Hepatocyte (in vitro differentiated cells): ENCODE data around the gene LSM10. TPM values are rescaled to one million over a fixed set of nuclear protein-coding genes. Genes with fewer than 3 reads are reported as not detected.
A peak's percentile ranks its signal among the peaks of the same experiment; 100 is the strongest.

Source experiments
- DNase-seq: peaks from one replicate; pipeline ENCODE4 v3.0.0-alpha.2; 2016; ENCODE audit warnings: low spot score
- H2AFZ ChIP-seq: fragments of 200-600 bp; sonication (generic); 2 replicates; pipeline ENCODE4 v1.6.0; 2016; ENCODE audit warnings: antibody characterized with exemption, mild to moderate bottlenecking
- H3K27ac ChIP-seq: fragments of 200-600 bp; sonication (generic); 2 replicates; pipeline ENCODE4 v1.5.1; 2016; ENCODE audit warnings: mild to moderate bottlenecking
- H3K27me3 ChIP-seq: fragments of 200-600 bp; sonication (generic); 2 replicates; pipeline ENCODE4 v1.6.1; 2016
- H3K36me3 ChIP-seq: fragments of 200-600 bp; sonication (generic); replicated peaks from 2 replicates; pipeline ENCODE4 v1.5.1; 2016; ENCODE audit warnings: low read depth; ENCODE audit not compliant: insufficient read depth
- H3K4me1 ChIP-seq: fragments of 200-600 bp; sonication (generic); 2 replicates; pipeline ENCODE4 v1.5.1; 2016; ENCODE audit warnings: mild to moderate bottlenecking, moderate library complexity; ENCODE audit not compliant: insufficient read depth
- H3K4me2 ChIP-seq: fragments of 200-600 bp; sonication (generic); 2 replicates; pipeline ENCODE4 v1.6.0; 2016
- H3K4me3 ChIP-seq: fragments of 200-600 bp; sonication (generic); 2 replicates; pipeline ENCODE4 v1.5.1; 2016; ENCODE audit warnings: mild to moderate bottlenecking
- H3K79me2 ChIP-seq: fragments of 200-600 bp; sonication (generic); 2 replicates; pipeline ENCODE4 v1.6.0; 2017; ENCODE audit warnings: mild to moderate bottlenecking
- H3K9me2 ChIP-seq: fragments of 200-600 bp; sonication (generic); replicated peaks from 2 replicates; pipeline ENCODE4 v1.6.0; 2017; ENCODE audit warnings: mild to moderate bottlenecking; ENCODE audit not compliant: insufficient read depth
- H3K9me3 ChIP-seq: fragments of 200-600 bp; sonication (generic); 2 replicates; pipeline ENCODE4 v1.5.1; 2016; ENCODE audit warnings: low read depth, mild to moderate bottlenecking
- H4K20me1 ChIP-seq: fragments of 200-600 bp; sonication (generic); 2 replicates; pipeline ENCODE4 v1.6.0; 2016; ENCODE audit warnings: mild to moderate bottlenecking; ENCODE audit not compliant: insufficient read depth, poor library complexity, severe bottlenecking
- EZH2 ChIP-seq: fragments of 200-600 bp; sonication (generic); IDR thresholded peaks from 2 replicates; pipeline ENCODE4 v1.6.1; 2016; ENCODE audit warnings: antibody characterized with exemption, mild to moderate bottlenecking, borderline replicate concordance
- EZH2phosphoT487 ChIP-seq: fragments of 200-600 bp; sonication (generic); IDR thresholded peaks from one replicate; pipeline ENCODE4 v1.6.1; 2018; ENCODE audit warnings: antibody characterized with exemption, mild to moderate bottlenecking, low read depth, moderate library complexity; ENCODE audit not compliant: unreplicated experiment, severe bottlenecking
- WGBS: methylation state at CpG from one replicate; pipeline ENCODE4 v1.1.6; 2016; ENCODE audit warnings: low lambda C conversion rate; ENCODE audit errors: missing lambda C conversion rate; 5-methylcytosine and 5-hydroxymethylcytosine counted together
- polyA plus RNA-seq: library from polyadenylated mRNA; unstranded; fragments of >200 nt; fragmentation: Nextera tagmentation; extraction: Ambion mirVana; gene quantifications from 2 replicates; pipeline ENCODE4 v1.2.1, GENCODE V29; 2016
- total RNA-seq: library from RNA; depleted of rRNA; stranded (reverse); fragments of >200 nt; gene quantifications from 2 replicates; pipeline ENCODE4 v1.2.3, GENCODE V29; 2014
- TF ChIP-seq, protein P1 (sequence below): fragments of 200-600 bp; sonication (generic); IDR thresholded peaks from 2 replicates; pipeline ENCODE4 v1.5.1; 2016; ENCODE audit warnings: antibody characterized with exemption, mild to moderate bottlenecking; ENCODE audit not compliant: poor library complexity

Gene LSM10
- total and polyA plus RNA-seq, 2 experiments from 2014 or later, result 9.4 to 63.9 TPM

DNA sequence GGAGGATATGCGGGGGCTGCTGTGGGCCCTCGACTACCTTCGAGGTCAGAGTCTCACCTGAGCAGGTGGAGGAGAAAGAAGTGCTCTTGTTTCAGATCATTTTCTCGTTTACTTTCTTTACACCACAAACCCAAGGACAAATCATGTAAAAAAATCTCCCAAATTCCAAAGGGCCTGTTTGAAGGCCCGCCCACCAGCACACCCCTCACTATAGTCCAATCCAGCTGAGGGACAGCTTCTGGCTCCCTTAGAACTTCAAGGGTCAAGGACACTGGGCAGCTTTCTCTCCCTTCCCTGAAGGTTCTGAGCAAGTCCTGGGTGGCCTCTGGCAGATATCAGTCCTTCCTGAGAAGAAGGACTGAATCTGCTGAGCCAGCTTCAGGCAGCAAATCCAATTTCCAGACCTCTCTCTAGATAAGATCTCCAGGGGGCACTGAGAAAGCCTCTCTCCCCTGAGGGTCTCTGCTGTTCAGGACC lies 17.5 kb downstream of the LSM10 start:
- TF ChIP-seq EZH2phosphoT487 (no peak), EZH2 (no peak)
- TF ChIP-seq, protein P1, sequence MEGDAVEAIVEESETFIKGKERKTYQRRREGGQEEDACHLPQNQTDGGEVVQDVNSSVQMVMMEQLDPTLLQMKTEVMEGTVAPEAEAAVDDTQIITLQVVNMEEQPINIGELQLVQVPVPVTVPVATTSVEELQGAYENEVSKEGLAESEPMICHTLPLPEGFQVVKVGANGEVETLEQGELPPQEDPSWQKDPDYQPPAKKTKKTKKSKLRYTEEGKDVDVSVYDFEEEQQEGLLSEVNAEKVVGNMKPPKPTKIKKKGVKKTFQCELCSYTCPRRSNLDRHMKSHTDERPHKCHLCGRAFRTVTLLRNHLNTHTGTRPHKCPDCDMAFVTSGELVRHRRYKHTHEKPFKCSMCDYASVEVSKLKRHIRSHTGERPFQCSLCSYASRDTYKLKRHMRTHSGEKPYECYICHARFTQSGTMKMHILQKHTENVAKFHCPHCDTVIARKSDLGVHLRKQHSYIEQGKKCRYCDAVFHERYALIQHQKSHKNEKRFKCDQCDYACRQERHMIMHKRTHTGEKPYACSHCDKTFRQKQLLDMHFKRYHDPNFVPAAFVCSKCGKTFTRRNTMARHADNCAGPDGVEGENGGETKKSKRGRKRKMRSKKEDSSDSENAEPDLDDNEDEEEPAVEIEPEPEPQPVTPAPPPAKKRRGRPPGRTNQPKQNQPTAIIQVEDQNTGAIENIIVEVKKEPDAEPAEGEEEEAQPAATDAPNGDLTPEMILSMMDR, result no peak
- H3K27ac ChIP-seq, result peak overlapping the region; percentile 65
- peaks cover 97% of the 10 kb centered on the region for H3K79me2 ChIP-seq
- no peak overlapping the region for H2AFZ ChIP-seq
- H3K9me3 ChIP-seq, result no peaks in the 10 kb centered on the region
- DNase-seq, result no peak
- H3K9me2 ChIP-seq, result no peaks in the 10 kb centered on the region
- 43% methylated on average over 5 of the region's 5 CpGs for WGBS
- H4K20me1 ChIP-seq, result peaks cover 54% of the 10 kb centered on the region
- peaks cover 13% of the 10 kb centered on the region for H3K4me1 ChIP-seq
- H3K27me3 ChIP-seq, result no peaks in the 10 kb centered on the region
- H3K4me2 ChIP-seq, result peak overlapping the region; percentile 35
- H3K4me3 ChIP-seq, result no peak overlapping the region
- H3K36me3 ChIP-seq, result no peaks in the 10 kb centered on the region

DNA sequence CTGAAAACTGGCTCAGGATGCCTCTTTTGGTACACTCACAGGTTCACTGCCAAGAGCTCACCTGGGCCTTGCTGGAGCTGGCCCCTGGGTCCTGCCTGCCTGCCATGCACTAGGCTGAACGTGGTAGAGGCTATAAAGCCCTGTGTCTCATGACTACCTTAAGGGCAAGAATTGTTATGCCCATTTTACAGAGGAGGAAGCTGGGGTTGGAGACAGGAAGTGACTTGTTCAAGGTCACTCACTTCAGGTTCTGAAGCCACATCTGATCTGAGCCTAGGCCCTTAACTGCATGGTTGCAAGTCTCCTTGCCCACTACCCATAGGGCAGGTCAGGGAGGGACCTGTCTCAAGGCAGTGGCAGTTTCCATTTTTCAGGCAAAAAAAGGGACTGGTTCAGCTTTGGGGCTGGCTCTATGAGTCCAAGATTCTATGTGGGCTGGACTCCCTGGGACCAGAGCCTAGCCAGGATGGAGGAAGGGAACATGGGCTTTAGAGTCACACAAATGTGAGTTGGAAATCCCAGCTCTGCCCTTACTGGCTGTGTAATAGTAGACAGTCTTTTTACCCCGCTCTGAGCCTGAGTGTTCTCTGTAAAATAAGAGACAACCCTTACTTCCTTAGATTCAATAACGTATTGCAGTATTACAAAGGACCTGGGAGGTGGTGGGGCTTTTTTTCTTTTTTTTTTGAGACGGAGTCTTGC lies 19.8 kb downstream of the LSM10 start:
- H4K20me1 ChIP-seq, result peaks cover 35% of the 10 kb centered on the region
- no peaks in the 10 kb centered on the region for H3K27me3 ChIP-seq
- H3K9me3 ChIP-seq, result no peaks in the 10 kb centered on the region
- no peak overlapping the region for H2AFZ ChIP-seq
- no peaks in the 10 kb centered on the region for H3K36me3 ChIP-seq
- H3K9me2 ChIP-seq, result no peaks in the 10 kb centered on the region
- peaks cover 34% of the 10 kb centered on the region for H3K4me1 ChIP-seq
- TF ChIP-seq EZH2 (no peak), EZH2phosphoT487 (no peak)
- TF ChIP-seq, protein P1, result no peak
- 82% methylated on average over 4 of the region's 4 CpGs for WGBS
- no peak for DNase-seq
- H3K4me3 ChIP-seq, result no peak overlapping the region
- H3K79me2 ChIP-seq, result peaks cover 86% of the 10 kb centered on the region
- H3K4me2 ChIP-seq, result no peak overlapping the region
- no peak overlapping the region for H3K27ac ChIP-seq

DNA sequence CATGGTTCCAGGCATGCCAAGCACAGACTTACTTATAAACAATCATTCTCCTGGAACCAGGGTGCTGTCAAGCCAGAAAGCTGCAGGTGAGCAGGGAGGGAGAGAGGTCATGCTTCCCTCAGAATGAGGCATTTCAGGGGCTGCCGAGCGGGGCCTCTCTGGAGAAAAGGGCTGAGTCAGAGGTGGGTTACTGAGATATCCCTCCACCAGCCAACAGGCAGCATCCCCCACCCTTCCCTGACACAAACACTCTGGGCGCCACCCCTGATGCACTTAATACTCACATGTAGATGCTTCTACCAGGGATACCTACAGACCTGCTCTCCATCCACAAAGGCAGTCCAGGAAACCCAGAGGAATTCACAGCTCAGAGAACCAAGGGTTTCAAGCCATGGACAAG lies 25.1 kb downstream of the LSM10 start:
- Histone ChIP-seq H3K27me3 (no peaks in the 10 kb centered on the region), H3K36me3 (no peaks in the 10 kb centered on the region), H3K79me2 (peaks cover 82% of the 10 kb centered on the region), H3K9me3 (no peaks in the 10 kb centered on the region), H2AFZ (no peak overlapping the region), H3K4me2 (no peak overlapping the region), H3K27ac (peak overlapping the region; percentile 93), H3K4me3 (no peak overlapping the region), H4K20me1 (peaks cover 6% of the 10 kb centered on the region), H3K9me2 (no peaks in the 10 kb centered on the region), H3K4me1 (peaks cover 38% of the 10 kb centered on the region)
- TF ChIP-seq EZH2phosphoT487, result no peak
- TF ChIP-seq EZH2, result no peak
- TF ChIP-seq, protein P1, result no peak
- 74% methylated on average over 3 of the region's 3 CpGs for WGBS
- DNase-seq, result no peak
